DMS 273 treated with DMSO at 0.1 percent for 48 hours (cell line): ENCODE data around the gene LRRC72.
A peak's percentile ranks its signal among the peaks of the same experiment; 100 is the strongest.
"Not testable (repeated sequence)": the region's sequence is repeated elsewhere in the genome, so short reads cannot be mapped to it uniquely, and the experiment has no call there.

Experiments
- DNase-seq: peaks from one replicate; lab custom pipeline; 2025; lab: John Stamatoyannopoulos, UW

Gene LRRC72

GRCh38 chr7:16583834-16584233 lies 57.2 kb downstream of the LRRC72 start:
- DNase-seq: no peak

DNA sequence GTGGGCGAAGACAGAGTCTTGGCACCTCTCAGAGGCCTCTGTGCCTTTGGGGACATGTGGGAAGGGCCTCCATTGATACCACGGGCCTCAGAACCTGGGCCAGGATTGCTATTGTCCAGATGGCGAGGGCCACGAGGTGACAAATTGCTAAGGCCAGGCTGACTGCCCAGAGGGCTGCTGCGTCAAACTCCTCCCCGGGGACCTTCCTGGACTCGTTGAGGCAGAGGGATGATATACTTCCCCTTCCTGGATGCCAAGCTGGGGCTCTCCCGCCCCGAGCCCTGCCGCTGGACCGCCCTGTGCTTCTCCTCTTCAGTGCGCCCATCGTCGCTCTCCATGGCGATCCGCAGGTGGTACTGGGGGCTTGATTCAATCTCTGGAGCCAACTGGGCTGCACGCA lies 58.9 kb downstream of the LRRC72 start:
- no peak for DNase-seq

GRCh38 chr7:16586081-16586874 lies 59.7 kb downstream of the LRRC72 start:
- DNase-seq: no peak

DNA sequence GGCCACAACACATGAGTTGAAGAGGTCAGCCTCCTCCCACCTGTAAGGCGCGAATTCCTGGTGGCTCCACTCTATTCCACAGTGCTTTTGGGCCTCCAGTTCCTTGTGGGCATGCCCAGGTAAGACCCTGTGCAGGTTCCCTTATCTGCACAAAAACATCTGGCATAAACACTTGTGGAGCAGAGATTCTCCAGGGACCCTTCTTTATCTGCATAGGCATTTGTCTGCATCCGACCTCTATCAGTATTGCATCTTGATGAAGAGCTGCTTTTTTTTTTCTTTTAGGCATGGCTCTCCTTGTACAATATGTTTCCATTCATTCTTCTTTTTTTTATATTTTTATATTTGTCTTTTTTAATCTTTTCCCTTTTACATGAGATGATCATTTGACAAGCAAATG lies 60.5 kb downstream of the LRRC72 start:
- no peak for DNase-seq

DNA sequence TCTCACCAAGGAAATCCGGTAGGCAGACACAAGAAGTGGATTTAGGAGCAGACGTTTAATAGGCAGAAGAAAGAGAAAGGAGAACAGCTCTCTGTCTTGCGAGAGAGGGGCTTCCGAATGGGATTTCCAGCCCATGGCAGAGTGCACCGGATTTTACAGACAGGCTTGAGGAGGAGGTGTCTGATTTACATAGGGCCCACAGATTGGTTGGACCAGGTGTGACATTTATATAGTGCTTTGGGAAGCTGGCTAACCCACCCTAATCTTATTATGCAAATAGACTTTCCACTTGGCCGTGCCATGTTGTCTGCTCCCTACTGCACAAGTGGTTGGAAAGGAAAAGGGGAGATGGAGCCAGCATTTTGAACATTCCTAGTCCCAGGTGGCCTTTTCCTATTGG lies 61.2 kb downstream of the LRRC72 start:
- peak; percentile 73 for DNase-seq

- DNase-seq: no peak
These were observed 63.3 kb downstream of the LRRC72 start for GRCh38 chr7:16589881-16590280.

DNA sequence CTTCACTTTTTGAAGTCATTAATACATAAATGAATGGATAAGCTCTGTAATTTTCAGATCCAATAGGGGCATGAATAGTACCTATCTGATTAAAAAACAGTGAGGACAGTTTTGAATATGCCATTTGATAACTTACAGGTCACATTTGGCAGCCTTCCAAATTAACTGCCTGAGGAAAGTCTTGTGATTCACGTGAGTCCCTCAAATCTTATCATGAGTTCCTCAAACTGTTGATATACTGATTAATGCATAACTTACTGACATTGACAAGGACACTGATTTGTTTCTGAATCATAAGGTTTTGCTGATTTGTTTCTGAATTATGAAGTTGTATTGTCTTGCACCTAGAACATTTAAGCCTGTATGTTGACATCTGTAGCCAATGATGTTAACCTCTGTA lies 63.8 kb downstream of the LRRC72 start:
- no peak for DNase-seq

DNA sequence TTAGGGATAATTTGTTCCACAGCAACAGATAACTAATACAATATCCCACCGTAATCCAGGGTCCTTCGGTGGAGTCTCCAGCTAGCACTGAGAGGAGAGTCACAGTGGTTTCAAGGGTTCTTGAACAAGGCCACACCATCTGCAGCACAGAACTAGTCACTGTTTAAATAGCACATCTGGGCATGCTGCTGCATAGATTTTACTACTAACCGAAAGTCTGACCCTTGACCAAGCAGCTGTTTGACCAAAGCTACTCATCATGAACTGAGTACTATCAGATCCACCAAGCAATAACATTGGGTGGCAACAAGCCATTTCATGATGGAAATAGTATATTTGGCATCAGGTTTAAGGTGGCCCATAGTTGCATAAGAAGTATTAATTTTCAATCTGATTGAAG lies 65.8 kb downstream of the LRRC72 start:
- no peak for DNase-seq

DNA sequence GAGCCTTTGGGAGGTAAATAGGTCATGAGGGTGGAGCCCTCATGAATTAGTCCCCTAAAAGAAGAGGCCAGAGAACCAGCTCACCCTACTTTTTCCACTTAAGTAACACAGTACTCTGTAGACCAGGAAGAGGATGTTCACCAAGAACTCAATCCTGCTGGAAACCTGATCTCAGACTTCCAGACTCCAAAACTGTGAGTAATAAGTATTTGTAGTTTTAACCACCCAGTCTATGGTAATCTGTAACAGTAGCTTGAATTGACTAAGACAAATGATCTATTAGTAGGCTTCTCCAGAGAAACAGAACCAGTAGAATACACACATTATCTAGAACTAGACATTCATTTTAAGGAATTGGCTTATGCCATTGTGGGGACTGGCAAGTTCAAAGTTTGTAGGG lies 67.4 kb downstream of the LRRC72 start:
- DNase-seq: no peak

DNA sequence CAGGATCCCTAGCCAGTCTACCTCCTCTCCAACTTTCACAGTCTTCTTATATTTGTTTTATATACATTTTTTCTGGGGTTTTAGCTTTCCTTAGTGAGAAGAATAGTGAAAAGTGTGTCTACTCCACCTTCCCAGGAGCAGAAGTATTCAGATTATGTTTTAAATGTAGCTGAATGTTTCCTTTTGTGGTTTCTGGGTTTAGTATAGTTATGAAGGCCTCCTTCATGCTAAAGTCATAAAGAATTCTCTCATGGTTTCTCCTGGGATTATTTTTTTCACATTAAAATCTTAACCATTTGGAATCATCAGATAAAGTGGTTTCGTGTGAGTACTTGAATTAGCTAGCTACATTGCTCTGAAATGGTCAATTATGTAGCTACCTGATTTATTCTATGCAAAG lies 68.1 kb downstream of the LRRC72 start:
- DNase-seq: no peak

DNA sequence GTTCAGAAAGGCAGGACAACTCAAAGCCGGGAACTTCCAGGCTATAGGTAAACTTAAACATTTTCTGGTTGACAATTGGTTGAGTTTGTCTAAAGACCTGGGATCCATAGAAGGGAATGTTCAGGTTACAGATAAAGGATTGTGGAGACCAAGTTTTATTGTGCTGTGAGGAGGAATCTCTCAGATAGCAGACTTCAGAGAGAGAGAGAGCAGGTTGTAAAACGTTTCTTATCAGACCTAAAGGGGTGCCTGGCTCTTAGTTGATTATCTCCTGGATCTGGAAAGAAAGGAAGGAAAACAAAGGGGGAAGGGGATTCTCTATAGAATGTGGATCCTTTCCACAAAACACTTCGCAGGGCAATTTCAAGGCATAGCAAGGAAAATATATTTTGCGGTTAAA lies 69.0 kb downstream of the LRRC72 start:
- DNase-seq: not testable (repeated sequence)

GRCh38 chr7:16598015-16598414 lies 71.4 kb downstream of the LRRC72 start:
- no peak for DNase-seq

GRCh38 chr7:16599860-16600259 lies 73.2 kb downstream of the LRRC72 start:
- no peak for DNase-seq

DNA sequence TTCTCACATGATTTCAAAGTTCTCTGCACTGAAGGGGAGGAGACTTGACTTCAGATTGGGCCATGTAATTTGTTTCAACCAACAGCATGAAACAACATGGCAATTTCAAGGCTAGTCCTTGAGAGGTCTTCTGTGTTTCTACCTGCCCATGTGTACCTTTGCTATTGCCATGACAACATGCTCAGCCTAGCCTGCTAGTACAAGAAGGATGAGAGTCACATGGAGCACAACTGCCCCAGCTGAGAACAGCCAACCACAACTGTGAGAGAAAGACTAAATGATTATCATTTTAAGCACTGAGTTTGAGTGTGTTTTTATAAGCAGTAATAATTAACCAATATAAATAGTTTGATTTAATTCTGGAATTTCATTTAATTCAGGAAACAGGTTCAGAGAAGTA lies 77.0 kb downstream of the LRRC72 start:
- DNase-seq: no peak

GRCh38 chr7:16604054-16604453 lies 77.4 kb downstream of the LRRC72 start:
- no peak for DNase-seq

- DNase-seq: no peak
These were observed 80.1 kb downstream of the LRRC72 start for GRCh38 chr7:16606704-16607103.

- no peak for DNase-seq
These were observed 83.3 kb downstream of the LRRC72 start for GRCh38 chr7:16609842-16610450.

- DNase-seq: no peak
These were observed 85.1 kb downstream of the LRRC72 start for GRCh38 chr7:16611711-16612110.

DNA sequence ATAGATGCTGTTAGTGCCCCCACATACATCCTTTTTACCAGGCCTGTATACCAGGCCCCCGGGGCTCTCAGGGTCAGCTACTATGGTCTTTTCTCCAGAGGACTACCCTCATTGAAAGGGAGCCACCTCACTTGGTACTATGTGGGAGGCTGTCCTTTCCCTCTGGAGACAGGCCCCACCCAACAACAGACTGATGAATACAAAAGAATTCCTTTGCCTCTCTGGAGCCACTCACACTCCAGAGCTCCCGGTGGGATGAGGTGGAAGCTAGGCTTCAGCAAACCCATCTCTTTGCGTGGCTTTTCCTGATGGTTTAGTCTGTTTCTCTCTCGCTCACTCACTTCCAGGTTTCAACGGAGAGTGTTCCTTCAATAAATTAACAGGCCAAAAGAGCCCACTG lies 88.6 kb downstream of the LRRC72 start:
- no peak for DNase-seq

DNA sequence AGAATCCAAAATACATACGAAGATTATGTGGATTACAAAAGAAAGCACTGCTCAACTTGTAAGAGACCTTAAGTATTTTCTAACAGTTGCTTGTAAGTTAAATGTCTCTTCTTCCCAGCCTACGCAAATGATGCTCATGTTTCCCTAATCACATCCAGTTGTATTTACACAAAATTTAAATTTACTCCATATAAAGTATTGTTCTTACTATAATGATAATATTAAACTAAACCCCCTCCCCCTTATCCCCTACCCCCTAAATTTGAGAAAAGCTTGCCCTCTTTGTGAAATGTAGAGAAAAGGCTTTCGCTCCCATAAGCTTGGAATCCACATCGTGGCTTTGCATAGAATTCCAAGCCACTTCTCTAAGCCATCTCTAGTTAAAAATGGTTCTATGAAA lies 89.5 kb downstream of the LRRC72 start:
- no peak for DNase-seq

DNA sequence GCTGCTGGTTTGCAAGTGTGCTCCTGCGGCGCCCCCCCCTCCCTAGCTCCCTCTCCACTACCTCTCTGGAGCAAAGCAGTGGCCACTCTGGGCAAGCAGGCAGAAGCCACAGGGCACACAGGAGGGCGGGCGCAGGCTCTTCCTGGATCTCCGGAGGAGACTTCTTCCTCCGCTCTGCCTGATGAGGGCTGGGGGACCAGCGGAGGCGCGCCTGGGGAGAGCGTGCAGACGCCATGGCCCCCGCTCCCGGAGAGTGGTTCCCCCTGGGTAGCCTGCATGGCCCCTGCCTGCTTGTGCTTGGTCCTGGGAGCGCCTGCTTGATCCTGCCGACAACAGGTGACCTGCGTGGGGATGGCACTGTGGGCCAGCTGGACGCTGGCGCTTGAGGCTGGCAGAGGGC lies 89.9 kb downstream of the LRRC72 start:
- no peak for DNase-seq

DNA sequence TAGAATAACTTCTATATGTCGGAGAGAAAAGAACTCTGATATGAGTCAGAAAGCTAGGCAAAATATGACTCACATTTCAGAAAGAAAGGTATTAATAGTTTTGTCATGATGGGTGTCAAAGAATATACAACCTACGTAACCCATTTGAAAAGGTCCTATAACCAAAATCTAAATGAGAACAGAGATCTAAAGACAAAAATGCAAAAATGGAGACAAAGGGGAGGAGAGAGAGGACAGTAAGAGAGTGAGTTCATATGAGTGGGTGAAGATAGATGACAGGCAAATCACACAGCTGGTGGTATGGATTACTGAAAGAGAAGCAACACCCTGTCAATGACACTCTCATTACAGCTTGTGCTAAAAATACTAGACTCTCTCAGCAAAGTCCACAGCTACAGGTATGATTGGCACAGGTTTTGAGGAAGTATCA lies 93.4 kb downstream of the LRRC72 start:
- no peak for DNase-seq

- no peak for DNase-seq
These were observed 99.8 kb downstream of the LRRC72 start for GRCh38 chr7:16626388-16626787.

- DNase-seq: no peak
These were observed 100.6 kb downstream of the LRRC72 start for GRCh38 chr7:16627236-16627635.
